NCI-H748 (cell line): ENCODE data around the gene ZCCHC8.
"Not testable (repeated sequence)": the region's sequence is repeated elsewhere in the genome, so short reads cannot be mapped to it uniquely, and the experiment has no call there.

Experiments
- DNase-seq: peaks from one replicate; lab custom pipeline; 2025; ENCODE audit not compliant: unreplicated experiment; lab: John Stamatoyannopoulos, UW

Gene ZCCHC8

GRCh38 chr12:122473543-122474323 lies 27.0 kb downstream of the ZCCHC8 start:
- DNase-seq, result no peak

DNA sequence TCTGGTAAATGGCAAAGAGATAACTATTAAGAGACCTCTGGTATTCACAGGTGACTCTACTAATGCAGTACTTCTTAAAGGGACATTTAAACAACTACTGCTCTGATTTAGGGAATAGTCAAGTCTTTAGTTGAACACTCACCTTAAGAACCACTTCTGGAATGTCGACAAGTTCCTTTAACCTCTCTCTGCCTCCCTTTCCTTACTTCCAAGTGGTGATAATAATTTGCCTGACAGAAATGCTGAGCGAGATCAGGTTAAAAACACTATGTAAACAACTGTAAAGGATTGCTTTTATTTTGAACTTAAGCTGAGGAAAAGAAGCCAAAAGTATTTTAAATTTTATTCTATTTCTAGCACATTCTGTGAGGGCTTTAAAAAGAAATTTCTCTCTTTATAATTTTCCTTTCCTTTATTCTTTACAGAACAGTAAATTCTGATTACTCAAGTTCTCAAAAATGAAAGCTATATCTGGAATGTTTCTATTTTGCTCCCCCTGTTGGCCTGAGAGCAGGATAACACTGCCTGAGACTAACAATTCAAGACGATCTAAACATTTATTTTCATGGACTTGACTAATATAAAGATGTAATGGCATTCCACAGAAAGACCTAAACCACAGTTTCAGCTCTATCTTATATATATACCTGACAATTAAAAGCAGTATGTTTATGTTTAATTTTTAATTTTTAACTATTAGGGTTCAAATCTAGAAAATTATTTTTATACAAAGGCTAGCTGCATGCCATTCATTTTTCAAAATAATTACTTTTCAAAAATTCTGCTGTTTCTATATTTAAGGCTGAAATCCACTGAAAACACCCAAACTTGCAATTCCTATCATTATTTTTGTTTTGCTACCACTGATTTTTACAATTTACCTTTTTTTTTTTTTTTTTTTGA lies 29.2 kb downstream of the ZCCHC8 start:
- peak; percentile 46 for DNase-seq

GRCh38 chr12:122470576-122470975 lies 30.2 kb downstream of the ZCCHC8 start:
- not testable (repeated sequence) for DNase-seq

GRCh38 chr12:122469856-122470255 lies 30.9 kb downstream of the ZCCHC8 start:
- DNase-seq, result not testable (repeated sequence)

DNA sequence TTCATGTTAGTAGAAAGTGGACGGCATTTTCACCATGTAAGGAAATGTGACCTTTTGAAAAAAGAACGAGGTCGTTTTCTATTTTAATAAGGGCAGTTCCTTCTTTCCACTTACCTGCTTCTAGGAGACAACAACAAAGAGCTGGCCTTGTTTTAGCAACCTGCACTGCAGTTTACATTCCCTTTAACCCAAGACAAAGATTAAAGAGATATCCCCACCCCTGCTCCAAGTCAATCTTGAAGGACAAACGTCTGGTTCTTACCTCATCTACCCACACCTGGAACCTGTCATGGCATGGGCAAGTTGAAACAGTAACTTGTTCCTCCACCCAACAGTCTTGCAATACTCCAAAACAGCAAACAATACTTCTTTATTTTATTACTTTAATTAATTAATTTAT lies 32.7 kb downstream of the ZCCHC8 start:
- no peak for DNase-seq

DNA sequence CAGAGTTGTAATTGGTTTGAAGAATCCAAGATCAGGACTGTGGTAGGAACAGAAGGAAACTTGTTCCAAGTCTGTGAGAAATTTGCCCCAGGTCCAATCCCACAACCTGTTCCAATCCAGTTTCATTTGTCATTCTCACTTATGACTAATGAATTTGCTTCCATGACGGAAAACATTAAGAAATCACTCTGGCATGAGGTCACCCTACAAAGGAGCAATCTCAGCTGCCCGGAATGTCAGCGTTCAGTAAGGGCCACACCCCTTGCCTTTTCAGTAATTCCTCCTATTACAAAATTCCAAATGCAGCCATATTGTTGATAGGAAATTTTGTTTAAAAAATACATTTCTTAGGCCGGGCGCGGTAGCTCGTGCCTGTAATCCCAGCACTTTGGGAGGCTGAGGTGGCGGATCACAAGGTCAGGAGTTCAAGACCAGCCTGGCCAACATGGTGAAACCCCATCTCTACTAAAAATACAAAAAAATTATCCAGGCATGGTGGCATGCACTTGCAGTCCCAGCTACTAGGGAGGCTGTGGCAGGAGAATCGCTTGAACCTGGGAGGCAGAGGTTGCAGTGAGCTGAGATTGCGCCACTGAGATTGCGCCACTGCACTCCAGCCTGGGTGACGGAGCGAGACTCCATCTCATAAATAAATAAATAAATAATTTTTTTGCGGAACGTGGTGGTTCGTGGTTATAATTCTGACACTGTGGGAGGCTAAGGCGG lies 36.3 kb downstream of the ZCCHC8 start:
- DNase-seq, result not testable (repeated sequence)

DNA sequence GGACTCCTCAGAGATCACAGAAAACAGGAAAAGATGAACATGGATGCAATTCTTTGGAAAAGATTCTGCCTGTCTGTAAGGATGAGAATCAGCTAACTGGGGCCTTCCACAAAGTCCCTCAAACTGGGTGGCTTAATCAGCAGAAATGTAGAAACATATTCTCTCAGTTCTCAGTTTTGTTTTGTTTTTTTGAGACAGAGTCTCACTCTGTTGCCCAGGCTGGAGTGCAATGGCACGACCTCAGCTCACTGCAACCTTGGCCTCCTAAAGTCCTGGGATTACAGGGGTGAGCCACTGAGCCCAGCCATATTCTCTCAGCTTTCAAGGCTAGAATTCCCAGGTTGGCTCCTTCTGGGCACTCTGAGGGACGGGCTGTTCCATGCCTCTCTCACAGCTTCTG lies 40.1 kb downstream of the ZCCHC8 start:
- no peak for DNase-seq

DNA sequence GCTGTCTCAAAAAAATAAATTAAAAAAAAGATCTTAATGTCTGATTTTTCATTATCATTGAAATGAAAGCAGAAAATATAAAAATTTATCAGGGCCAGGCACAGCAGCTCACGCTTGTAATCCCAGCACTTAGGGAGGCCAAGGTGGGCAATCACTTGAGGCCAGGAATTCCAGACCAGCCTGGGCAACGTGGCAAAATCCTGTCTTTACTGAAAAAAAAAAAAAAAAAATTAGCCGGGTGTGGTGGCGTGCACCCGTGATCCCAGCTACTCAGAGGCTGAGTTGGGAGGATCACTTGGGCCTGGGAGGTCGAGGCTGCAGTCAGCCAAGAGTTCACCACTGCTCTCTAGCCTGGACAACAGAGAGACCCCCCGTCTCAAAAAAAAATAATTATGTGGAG lies 40.7 kb downstream of the ZCCHC8 start:
- no peak for DNase-seq

GRCh38 chr12:122459211-122459610 lies 41.5 kb downstream of the ZCCHC8 start:
- DNase-seq, result no peak

DNA sequence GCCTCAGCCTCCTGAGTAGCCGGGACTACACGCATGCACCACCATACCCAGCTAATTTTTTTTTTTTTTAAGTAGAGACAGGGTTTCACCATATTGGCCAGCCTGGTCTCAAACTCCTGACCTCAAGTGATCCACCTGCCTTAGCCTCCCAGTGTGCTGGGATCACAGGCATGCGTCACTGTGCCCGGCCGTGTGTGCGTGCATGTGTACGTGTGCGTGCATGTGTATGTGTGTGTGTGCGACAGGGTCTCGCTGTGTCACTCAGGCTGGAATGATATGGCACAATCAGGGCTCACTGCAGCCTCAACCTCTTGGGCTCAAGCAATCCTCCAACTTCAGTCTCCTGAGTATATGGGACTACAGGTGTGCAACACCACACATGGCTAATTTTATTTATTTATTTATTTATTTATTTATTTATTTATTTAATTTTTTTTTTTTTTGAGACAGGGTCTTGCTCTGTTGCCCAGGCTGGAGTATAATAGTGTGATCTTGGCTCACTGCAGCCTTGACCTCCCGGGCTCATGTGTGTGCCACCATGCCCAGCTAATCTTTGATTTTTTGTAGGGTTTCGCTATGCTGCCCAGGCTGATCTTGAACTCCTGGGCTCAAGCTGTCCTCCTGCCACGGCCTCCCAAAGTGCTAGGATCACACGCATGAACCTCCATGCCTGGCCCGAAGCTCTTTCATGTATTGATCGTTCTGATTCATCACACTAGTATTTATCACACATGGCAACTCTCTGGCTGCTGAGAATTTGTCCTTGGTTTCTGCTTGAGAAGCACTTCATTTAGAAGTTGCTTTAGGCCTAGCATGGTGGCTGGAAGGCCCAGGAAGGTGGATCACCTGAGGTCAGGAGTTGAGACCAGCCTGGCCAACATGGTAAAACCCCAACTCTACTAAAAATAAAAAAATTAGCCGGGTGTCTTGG lies 42.4 kb downstream of the ZCCHC8 start:
- no peak for DNase-seq

DNA sequence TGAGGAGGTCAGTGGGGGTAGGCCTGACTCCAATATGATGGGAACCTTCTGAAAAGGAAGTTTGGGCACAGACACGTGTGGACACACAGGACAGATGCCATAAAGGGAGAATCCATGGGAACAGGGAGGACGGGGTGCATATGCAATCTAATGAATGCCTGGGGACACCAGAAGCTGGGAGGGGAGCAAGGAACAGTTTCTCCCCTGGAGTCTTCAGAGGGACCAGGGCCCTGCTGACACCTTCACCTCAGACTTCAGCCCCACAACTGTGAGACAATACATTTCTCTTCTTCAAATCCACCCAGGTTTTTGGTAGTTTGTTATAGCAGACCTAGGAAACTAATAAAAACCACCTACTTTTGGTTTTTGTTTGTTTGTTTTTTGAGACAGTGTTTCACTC lies 43.1 kb downstream of the ZCCHC8 start:
- DNase-seq, result no peak

DNA sequence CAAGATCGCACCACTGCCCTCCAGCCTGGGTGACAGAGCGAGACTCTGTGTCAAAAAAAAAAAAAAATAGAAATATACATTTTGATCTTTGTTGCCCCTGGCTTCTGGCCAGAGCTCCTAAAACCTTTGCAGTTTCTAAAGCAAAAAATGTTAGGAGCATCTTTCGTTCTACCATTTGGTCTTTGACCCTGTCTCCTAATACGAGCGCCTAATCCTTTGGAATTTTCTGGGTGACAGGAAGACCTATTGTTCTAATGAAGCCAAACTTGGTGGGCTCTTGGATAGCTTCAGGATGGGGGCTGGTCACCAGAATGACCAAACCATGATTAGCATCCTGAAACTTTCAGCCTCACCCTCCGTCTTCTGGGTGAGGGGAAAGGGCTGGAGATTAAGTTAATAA lies 46.0 kb downstream of the ZCCHC8 start:
- DNase-seq, result no peak

DNA sequence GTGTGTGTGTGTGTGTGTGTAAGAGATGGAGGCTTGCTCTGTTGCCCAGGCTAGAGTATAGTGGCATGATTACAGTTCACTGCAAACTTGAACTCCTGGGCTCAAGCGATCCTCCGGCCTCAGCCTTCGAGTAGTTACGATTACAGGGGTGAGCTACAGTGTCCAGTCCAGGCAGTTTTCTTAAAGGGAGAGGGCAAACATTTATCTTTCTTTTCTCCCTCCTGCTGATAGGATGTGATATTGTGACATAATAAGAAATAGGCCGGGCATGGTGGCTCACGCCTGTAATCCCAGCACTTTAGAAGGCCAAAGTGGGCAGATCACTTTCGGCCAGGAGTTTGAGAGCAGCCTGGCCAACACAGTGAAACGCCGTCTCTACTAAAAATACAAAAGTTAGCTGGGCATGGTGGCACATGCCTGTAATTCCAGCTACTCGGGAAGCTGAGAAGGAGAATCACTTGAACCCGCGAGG lies 46.4 kb downstream of the ZCCHC8 start:
- no peak for DNase-seq

- DNase-seq, result no peak
Observed at GRCh38 chr12:122452701-122453285, 47.9 kb downstream of the ZCCHC8 start.

DNA sequence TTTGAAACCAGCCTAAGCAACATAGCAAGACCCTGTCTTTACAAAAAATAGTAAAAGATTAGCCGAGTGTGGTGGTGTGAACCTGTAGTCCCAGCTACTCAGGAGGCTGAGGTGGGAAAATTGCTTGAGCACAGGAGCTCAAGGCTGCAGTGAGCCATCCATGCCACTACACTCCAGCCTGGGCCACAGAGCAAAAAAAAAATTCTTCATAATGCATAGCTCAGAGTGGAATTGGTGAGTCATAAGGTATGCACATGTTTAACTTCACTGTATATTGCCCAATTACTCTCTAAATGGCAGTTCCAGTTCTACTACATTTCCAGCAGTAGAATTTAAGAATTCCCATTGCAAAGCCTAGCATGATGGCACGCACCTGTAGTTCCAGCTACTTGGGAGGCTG lies 51.4 kb downstream of the ZCCHC8 start:
- DNase-seq, result no peak

DNA sequence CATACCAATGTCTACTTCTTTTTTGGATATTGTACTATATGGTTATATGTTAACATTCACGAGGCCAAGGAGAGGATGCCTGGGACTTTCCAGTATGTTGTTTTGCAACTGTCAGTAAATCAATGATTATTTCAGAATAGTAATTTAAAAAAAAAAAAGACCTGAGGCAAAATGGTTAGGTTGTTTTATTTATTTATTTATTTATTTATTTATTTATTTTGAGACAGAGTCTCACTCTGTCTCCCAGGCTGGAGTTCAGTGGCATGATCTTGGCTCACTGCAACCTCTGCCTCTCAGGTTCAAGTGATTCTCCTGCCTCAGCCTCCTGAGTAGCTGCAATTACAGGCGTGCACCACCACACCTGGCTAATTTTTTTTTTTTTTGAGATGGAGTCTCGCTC lies 52.9 kb downstream of the ZCCHC8 start:
- DNase-seq, result not testable (repeated sequence)

- not testable (repeated sequence) for DNase-seq
Observed at GRCh38 chr12:122446390-122446789, 54.3 kb downstream of the ZCCHC8 start.

- DNase-seq, result not testable (repeated sequence)
Observed at GRCh38 chr12:122444071-122444470, 56.7 kb downstream of the ZCCHC8 start.

GRCh38 chr12:122438822-122439221 lies 61.9 kb downstream of the ZCCHC8 start:
- DNase-seq, result not testable (repeated sequence)

DNA sequence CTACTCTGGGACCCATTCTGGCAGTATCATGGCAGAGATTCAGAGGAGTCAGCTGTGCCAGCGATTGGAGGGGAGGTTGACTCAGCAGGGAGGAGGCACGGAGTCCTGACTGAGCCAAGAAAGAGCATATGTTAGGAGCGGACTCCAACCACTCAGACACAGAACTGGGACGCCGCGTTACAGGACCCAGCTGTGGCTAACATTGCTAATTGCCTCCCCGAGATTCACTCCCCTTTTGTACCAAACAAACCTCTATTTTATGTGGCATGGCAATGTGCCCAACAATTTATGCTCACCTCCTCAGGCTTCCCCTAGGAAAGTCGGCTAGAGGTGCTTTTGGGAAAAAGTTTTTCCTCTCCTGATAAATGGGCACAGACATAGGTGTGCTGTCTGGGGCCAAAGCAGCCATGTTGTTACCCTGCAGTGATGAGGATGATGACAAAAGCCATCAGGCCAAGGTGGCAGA lies 63.0 kb downstream of the ZCCHC8 start:
- DNase-seq, result peak; percentile 33
